ENCODE data around the gene ERMARD.
"Not testable (repeated sequence)": the region's sequence is repeated elsewhere in the genome, so short reads cannot be mapped to it uniquely, and the experiment has no call there.

ERMARD gene

DNA sequence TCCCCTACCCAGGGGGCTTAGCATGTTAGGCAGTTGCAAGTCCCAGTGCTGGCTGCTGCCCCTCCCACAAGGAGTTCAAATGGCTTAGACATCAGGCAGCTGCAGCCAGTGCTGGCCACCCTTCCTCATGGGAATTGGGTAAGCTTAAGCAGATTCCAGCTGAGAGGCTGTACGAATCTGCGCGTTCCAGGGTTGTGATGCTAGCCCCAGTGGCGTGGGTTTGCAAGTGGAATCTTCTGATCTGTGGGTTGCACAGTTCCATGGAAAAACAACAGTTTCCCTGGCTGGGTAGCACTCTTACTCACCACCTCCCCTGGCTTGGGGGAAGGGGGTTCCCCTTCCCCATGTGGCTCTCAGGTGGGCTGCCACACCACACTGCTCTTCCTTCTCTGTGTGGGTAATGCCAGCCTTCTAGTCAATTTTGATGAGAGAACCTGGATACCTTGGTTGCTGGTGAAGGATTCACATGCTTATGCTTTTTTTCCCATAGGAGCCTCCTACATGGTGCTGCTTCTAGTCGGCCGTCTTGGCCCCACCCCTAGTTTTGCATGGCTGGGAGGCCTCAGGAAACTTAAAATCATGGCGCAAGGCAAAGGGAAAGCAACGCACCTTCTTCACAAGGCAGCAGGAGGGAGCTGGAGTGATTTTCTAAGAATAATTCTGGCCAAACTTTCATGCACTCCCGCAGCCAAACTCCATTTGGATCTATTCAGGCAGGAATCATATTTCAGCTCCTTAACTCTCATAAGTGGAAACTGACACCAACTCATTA is 13.0 kb upstream of the ERMARD start:
- no peak for DNase-seq (ENCODE audit: low read depth in 2 of 2)

GRCh38 chr6:169738976-169739529 is 12.4 kb upstream of the ERMARD start:
- DNase-seq (ENCODE audit: low read depth in 2 of 2) = no peak

DNA sequence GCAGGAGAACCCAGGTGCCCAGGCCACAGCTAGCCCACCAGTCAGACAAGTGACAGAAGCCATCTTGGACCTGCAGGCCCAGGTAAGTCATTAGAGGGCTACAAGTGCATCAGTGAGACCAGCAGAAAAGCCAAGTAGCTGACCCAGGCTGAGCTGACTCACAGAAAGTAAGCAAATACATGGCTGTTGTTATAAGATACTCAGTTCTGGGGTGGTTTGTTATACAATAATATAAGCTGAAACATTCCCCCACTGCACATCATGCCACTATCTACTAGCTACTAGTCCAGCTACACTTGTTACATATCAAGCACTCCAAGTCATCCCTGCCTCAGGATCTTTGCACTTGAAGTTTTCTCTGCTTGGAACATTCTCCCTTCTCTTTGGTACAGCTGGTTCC is 10.1 kb upstream of the ERMARD start:
- no peak for DNase-seq (ENCODE audit: low read depth in 2 of 2)

DNA sequence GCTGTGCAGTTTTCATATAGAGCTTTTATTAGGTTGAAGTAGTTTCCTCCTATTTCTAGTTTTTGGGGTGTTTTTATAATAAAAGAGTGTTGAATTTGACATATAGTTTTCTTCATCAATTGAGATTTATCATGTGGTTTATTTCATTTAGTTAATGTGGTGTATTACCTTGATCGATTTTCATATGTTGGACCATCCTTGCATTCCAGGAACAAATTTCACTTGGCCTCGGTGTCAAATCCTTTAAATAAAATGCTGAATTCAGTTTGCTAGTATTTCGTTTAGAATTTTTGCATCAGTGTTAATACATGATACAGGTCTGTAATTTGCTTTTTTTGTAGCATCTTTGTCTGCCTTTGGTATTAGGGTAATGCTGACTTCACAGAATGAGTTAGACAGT is 6.0 kb upstream of the ERMARD start:
- DNase-seq (ENCODE audit: low read depth in 2 of 2) = no peak

GRCh38 chr6:169746556-169746955 is 4.9 kb upstream of the ERMARD start:
- no peak for DNase-seq (ENCODE audit: low read depth in 2 of 2)

DNA sequence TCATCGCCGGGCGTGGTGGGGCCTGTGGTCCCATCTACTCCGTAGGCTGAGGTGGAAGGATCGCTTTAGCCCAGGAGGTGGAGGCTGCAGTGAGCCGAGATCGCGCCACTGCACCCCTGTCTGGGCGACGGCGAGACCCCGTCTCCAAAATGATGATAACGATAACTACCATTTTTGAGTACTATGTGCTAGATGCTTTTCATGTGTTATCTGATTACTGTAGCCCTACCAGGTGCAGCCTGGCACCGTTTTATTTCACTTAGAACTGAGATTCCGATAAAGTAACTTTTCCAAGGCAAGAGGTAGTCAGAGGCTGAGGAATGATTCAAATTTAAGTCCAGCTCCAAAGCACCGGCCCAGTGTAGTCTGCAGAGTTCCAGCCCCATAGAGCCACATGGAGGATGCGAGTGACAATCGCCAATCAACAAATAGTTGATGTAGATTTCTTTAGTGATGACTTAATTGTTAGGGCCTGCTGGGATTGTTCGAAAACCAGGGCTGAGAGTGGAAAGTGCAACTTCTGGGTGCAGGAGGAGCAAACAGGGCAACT is 727 bp downstream of the ERMARD start:
- DNase-seq (ENCODE audit: low read depth in 2 of 2) = no peak

DNA sequence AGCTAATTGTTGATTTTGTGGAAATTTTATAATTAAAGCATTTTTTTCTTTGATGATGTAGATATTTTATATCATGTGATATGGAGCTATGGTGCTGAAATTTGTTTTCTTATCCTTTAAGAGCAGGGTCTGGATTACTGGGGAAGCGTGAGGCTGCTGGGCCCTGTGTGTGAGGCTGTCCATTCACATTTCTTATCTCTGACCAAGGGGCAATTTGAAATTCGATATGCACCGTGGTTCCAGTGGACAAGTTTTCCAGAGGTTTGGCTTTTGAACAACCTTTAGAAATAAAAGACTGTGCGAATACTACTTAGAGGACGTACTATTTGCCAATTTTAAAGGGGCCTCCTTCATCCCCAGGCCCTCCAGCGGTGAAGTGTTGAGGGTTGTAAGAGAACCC is 3.7 kb downstream of the ERMARD start:
- DNase-seq (ENCODE audit: low read depth in 2 of 2) = no peak

DNA sequence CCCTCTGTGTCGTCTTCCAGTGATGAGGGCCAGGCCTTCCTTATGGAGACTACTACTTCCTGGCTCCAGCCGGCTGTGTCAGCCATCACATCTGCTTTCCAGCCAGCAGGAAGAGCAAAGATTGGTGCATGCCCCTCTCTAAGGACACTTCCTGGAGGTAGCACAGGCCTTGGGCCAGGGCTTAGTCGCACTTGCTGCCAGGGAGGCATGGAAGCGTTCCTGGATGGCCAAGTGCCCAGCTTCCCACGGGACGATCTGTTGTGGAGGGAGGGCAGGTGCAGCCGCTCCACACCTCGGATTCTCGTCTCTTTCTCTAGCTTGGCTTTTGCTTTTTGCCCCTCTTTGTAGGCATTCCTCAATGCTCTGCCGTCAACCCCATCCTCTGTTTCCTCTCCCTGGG is 11.9 kb downstream of the ERMARD start:
- no peak for DNase-seq (ENCODE audit: low read depth in 2 of 2)

- no peak for DNase-seq (ENCODE audit: low read depth in 2 of 2)
Observed at GRCh38 chr6:169763881-169764280, 12.5 kb downstream of the ERMARD start.

DNA sequence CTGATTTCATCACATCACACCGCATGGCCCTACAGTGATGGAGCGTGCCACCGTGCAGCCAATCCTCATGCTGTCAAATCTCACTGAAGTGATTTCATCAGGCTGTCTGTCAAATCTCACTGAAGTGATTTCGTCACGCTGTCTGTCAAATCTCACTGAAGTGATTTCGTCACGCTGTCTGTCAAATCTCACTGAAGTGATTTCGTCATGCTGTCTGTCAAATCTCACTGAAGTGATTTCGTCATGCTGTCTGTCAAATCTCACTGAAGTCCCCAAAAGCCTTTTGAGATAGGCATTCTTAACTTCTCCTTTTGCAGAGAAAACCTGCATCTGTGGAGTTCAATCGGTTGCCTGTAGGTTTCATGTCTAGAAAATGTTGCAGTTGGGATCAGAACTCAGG is 14.4 kb downstream of the ERMARD start:
- DNase-seq (ENCODE audit: low read depth in 2 of 2) = not testable (repeated sequence)

GRCh38 chr6:169766232-169766631 is 14.8 kb downstream of the ERMARD start:
- no peak for DNase-seq (ENCODE audit: low read depth in 2 of 2)

GRCh38 chr6:169766921-169767736 is 15.7 kb downstream of the ERMARD start:
- DNase-seq (ENCODE audit: low read depth in 2 of 2) = no peak

DNA sequence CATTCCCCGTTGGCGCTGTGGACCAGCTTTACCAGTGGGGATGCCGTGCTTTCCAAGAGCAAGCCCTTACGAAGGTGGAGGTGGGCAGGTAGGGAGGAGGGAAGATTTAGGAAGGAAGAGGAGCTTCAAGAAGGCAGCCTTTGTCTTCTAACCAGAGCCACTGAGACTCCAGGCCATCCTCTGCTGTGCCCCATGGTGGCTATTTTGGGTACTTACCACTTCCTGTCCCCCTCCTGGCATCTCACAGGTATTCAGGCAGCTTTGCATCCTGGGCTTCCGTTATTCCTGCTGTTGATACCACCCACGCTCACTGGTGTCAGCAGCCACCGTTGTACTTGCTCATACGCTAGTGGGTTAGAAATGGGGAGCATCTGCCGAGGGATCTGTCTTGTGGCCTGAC is 22.9 kb downstream of the ERMARD start:
- no peak for DNase-seq (ENCODE audit: low read depth in 2 of 2)

DNA sequence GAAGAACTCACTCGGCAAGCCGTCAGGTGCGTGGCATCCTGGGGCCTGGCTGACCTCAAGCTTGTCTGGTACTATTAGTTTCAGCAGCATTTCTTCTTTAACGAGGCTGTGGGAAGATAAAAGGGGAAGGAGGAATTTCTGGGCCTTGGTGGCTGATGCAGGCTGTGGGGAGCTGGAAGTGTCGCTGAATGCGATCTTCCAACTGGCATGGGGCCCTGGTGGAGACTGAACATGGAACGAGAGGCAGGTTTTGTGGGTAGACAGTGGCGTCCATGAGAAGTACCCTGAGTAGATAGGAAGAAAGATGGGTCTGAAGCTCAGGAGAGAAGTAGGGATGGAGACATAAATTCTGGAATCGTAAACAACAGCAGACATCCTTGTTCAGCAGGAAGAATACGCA is 23.9 kb downstream of the ERMARD start:
- no peak for DNase-seq (ENCODE audit: low read depth in 2 of 2)

- DNase-seq (ENCODE audit: low read depth in 2 of 2) = no peak
Observed at GRCh38 chr6:169776379-169776778, 25.0 kb downstream of the ERMARD start.

GRCh38 chr6:169777896-169778295 is 26.5 kb downstream of the ERMARD start:
- DNase-seq (ENCODE audit: low read depth in 2 of 2) = no peak

DNA sequence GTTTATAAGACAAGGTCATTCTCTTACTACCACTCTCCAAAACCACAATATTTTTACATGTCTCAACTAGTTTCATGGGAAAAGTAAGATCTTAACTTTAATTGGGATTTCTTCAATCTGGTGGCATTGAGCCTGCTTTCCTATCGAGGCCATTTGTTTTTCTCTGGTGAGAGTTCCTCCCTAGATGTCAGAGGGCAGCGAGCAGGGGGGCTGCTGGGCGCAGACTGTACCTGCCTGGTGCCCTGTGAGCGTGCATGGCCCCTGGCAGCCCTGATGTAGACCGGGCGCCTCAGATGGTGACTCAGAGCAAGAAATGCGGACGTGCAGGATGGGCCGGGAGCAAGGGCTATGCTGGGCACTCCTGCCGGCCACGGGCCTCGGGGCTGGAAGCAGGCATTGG is 27.2 kb downstream of the ERMARD start:
- DNase-seq (ENCODE audit: low read depth in 2 of 2) = no peak

DNA sequence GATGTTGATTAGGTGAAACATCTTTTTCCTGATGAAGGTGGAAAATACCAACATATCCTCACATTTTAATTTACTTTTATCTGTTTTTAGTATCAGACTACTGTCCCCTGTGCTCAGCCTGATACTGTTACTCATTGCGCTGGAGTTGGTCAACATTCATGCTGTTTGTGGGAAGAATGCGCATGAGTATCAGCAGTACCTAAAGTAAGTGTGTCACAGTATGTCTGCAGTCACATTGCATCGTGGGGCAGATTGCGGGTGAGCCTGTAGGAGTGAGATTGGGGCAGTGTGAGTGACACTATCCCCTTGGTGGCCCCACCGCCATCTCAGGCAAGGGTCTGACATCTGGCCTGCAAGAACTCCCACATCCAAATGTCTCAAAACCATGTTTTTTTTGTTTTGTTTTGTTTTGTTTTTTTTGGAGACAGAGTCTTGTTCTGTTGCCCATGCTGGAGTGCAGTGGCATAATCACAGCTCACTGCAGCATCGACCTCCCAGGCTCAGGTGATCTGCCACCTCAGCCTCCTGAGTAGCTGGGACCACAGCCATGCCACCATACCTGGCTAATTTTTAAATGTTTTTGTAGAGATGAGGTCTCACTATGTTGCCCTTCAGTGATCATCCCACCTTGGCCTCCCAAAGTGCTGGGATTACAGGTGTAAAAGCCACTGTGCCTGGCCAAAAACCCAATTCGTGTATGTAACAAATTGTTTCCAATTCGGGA is 27.8 kb downstream of the ERMARD start:
- no peak for DNase-seq (ENCODE audit: low read depth in 2 of 2)

DNA sequence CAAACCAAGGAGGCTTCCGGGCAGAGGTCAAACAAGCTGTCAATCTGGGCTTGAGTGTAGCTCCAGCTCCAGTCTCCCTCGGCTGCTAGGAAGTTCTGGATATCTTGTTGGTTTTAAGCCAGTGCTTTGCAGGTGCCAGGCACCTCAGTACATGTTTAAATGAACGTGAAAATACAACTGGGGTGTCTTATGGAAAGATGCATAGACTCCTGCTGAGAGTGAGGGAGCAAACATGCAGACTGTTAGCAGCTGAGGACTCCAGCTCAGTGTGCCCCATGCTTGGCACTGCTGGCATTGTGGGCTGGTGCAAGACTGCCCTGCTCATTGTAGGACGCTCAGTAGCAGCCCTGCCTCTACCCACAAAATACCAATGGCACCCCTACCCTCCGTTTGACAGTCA is 28.5 kb downstream of the ERMARD start:
- DNase-seq (ENCODE audit: low read depth in 2 of 2) = no peak

GRCh38 chr6:169780571-169781091 is 29.2 kb downstream of the ERMARD start:
- no peak for DNase-seq (ENCODE audit: low read depth in 2 of 2)

- DNase-seq (ENCODE audit: low read depth in 2 of 2) = no peak
Observed at GRCh38 chr6:169782966-169783365, 31.5 kb downstream of the ERMARD start.

- no peak for DNase-seq (ENCODE audit: low read depth in 2 of 2)
Observed at GRCh38 chr6:169783401-169783800, 32.0 kb downstream of the ERMARD start.
